ENCODE results near the gene MYH6. TPM values are rescaled to one million over a fixed set of nuclear protein-coding genes. Genes with fewer than 3 reads are reported as not detected.
A peak's percentile ranks its signal among the peaks of the same experiment; 100 is the strongest.

MYH6 gene
- total and polyA plus RNA-seq, 7 donors, result 44.1 to 532 (median 138) TPM

- 57 to 79% (median 65%) methylated on average over 1 of the region's 1 CpG for WGBS, 3 donors
- Histone ChIP-seq H3K9me3 (no peaks in the 10 kb centered on the region), H3K27ac (no peak overlapping the region), H3K36me3 (ENCODE audit: insufficient read depth in 1 of 2, low read depth in 1 of 2) (no peaks in the 10 kb centered on the region), H3K4me1 (no peaks in the 10 kb centered on the region), H3K4me3 (no peak overlapping the region), H3K27me3 (ENCODE audit: insufficient read depth in 3 of 3, low read length in 2 of 3) (peaks cover 0 to 14% (median 7%) of the 10 kb centered on the region in 3 donors)
- no peak for TF ChIP-seq CTCF (IDR thresholded peaks at IDR 0.05)
- ATAC-seq (no peak), DNase-seq (no peak)
- intact Hi-C loops (cut with DNase I), result no loop called here
Measured at GRCh38 chr14:23370221-23370620, 37.9 kb downstream of the MYH6 start.

- ATAC-seq, result peak; percentile 26 to 57 (median 37)
Measured at GRCh38 chr14:23366426-23366921, 41.6 kb downstream of the MYH6 start.

GRCh38 chr14:23365732-23366425 lies 42.2 kb downstream of the MYH6 start:
- H3K27me3 ChIP-seq (ENCODE audit: insufficient read depth in 3 of 3, low read length in 2 of 3), result peaks cover 0 to 33% (median 10%) of the 10 kb centered on the region in 3 donors
- H3K4me1 ChIP-seq, result no peaks in the 10 kb centered on the region
- peak overlapping the region; percentile 65 for H3K4me3 ChIP-seq
- ATAC-seq (peak; percentile 34 to 58 (median 52)), DNase-seq (no peak)
- peak overlapping the region; percentile 61 for H3K27ac ChIP-seq
- no peaks in the 10 kb centered on the region for H3K36me3 ChIP-seq (ENCODE audit: insufficient read depth in 1 of 2, low read depth in 1 of 2)
- H3K9me3 ChIP-seq, result no peaks in the 10 kb centered on the region
- TF ChIP-seq CTCF (IDR thresholded peaks at IDR 0.05), result no peak
- intact Hi-C loops (cut with DNase I), result no loop called here
- WGBS, 3 donors, result 5 to 10% (median 5%) methylated on average over 28 to 48 of the region's 51 CpGs

More at GRCh38 chr14:23366426-23366921, 41.6 kb downstream of the MYH6 start:
- intact Hi-C loops (cut with DNase I), result no loop called here
- Histone ChIP-seq H3K27me3 (ENCODE audit: insufficient read depth in 3 of 3, low read length in 2 of 3) (peaks cover 0 to 33% (median 10%) of the 10 kb centered on the region in 3 donors), H3K4me3 (peak overlapping the region; percentile 65), H3K4me1 (no peaks in the 10 kb centered on the region), H3K9me3 (no peaks in the 10 kb centered on the region), H3K36me3 (ENCODE audit: insufficient read depth in 1 of 2, low read depth in 1 of 2) (no peaks in the 10 kb centered on the region), H3K27ac (peak overlapping the region; percentile 61)
- TF ChIP-seq CTCF (IDR thresholded peaks at IDR 0.05), result no peak
- WGBS, 3 donors, result 23 to 35% (median 29%) methylated on average over 24 to 34 of the region's 34 CpGs
- DNase-seq, result peak; percentile 72 to 83

- intact Hi-C loops (cut with DNase I), result no loop called here
- H3K36me3 ChIP-seq (ENCODE audit: insufficient read depth in 1 of 2, low read depth in 1 of 2), result no peaks in the 10 kb centered on the region
- TF ChIP-seq CTCF (IDR thresholded peaks at IDR 0.05), result no peak
- ATAC-seq (peak; percentile 31 to 64 (median 44)), DNase-seq (peak in 1 of 2 donors; percentile 58)
- H3K9me3 ChIP-seq, result no peaks in the 10 kb centered on the region
- peaks cover 0 to 33% (median 7%) of the 10 kb centered on the region in 3 donors for H3K27me3 ChIP-seq (ENCODE audit: insufficient read depth in 3 of 3, low read length in 2 of 3)
- H3K4me3 ChIP-seq, result peak within 1 kb of the TSS; percentile 65
- 3 to 10% (median 6%) methylated on average over 43 to 74 of the region's 74 CpGs for WGBS, 3 donors
- peak within 1 kb of the TSS; percentile 61 for H3K27ac ChIP-seq
- no peaks in the 10 kb centered on the region for H3K4me1 ChIP-seq
Measured at GRCh38 chr14:23365036-23365731, 42.9 kb downstream of the MYH6 start, which contains the start of gene EFS. EFS (minus strand) TSS chr14:23365172; CDS start chr14:23365025, 147 bp downstream.
